ENCODE data around the gene CLSTN2. TPM values are rescaled to one million over a fixed set of nuclear protein-coding genes. Genes with fewer than 3 reads are reported as not detected.

CLSTN2 gene
- total and polyA plus RNA-seq, 4 donors, result 0.09 to 2.2 (median 0.55) TPM

GRCh38 chr3:139987908-139988307 lies 52.9 kb downstream of the CLSTN2 start:
- no peak for DNase-seq (ENCODE audit: low spot score)
- H3K4me1 ChIP-seq (ENCODE audit: control insufficient read depth in 4 of 4, insufficient read depth in 4 of 4, low read length in 3 of 4), result no peaks in the 10 kb centered on the region
- no peak overlapping the region for H3K27ac ChIP-seq (ENCODE audit: low read depth in 1 of 2, low read length in 2 of 2)
- no peak overlapping the region for H3K9ac ChIP-seq (ENCODE audit: low read depth in 1 of 2, low read length in 2 of 2)
- TF ChIP-seq GABPA (IDR thresholded peaks at IDR 0.05 in 1 of 2, conservative IDR thresholded peaks at IDR 0.05 in 1 of 2) (no peak), ATF3 (IDR thresholded peaks at IDR 0.05) (no peak), FOXA1 (IDR thresholded peaks at IDR 0.05) (no peak), EGR1 (IDR thresholded peaks at IDR 0.05; ENCODE audit: low read depth in 2 of 2) (no peak), HNF4G (IDR thresholded peaks at IDR 0.05) (no peak), RAD21 (IDR thresholded peaks at IDR 0.05) (no peak), NR2F2 (IDR thresholded peaks at IDR 0.05) (no peak), RXRA (IDR thresholded peaks at IDR 0.05) (no peak)
- TF ChIP-seq, protein P1, sequence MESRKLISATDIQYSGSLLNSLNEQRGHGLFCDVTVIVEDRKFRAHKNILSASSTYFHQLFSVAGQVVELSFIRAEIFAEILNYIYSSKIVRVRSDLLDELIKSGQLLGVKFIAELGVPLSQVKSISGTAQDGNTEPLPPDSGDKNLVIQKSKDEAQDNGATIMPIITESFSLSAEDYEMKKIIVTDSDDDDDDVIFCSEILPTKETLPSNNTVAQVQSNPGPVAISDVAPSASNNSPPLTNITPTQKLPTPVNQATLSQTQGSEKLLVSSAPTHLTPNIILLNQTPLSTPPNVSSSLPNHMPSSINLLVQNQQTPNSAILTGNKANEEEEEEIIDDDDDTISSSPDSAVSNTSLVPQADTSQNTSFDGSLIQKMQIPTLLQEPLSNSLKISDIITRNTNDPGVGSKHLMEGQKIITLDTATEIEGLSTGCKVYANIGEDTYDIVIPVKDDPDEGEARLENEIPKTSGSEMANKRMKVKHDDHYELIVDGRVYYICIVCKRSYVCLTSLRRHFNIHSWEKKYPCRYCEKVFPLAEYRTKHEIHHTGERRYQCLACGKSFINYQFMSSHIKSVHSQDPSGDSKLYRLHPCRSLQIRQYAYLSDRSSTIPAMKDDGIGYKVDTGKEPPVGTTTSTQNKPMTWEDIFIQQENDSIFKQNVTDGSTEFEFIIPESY (IDR thresholded peaks at IDR 0.05), result no peak
- H3K27me3 ChIP-seq (ENCODE audit: control insufficient read depth in 4 of 4, insufficient read depth in 4 of 4, low read length in 3 of 4), result no peaks in the 10 kb centered on the region
- 95% methylated on average over 3 of the region's 3 CpGs for WGBS
- no peaks in the 10 kb centered on the region for H3K9me3 ChIP-seq (ENCODE audit: control insufficient read depth in 4 of 4, low read length in 3 of 4)
- H3K4me3 ChIP-seq (ENCODE audit: low read depth in 1 of 3, low read length in 3 of 3), result no peak overlapping the region
- no peaks in the 10 kb centered on the region for H3K36me3 ChIP-seq (ENCODE audit: control insufficient read depth in 4 of 4, insufficient read depth in 3 of 4, low read depth in 1 of 4, low read length in 3 of 4)

DNA sequence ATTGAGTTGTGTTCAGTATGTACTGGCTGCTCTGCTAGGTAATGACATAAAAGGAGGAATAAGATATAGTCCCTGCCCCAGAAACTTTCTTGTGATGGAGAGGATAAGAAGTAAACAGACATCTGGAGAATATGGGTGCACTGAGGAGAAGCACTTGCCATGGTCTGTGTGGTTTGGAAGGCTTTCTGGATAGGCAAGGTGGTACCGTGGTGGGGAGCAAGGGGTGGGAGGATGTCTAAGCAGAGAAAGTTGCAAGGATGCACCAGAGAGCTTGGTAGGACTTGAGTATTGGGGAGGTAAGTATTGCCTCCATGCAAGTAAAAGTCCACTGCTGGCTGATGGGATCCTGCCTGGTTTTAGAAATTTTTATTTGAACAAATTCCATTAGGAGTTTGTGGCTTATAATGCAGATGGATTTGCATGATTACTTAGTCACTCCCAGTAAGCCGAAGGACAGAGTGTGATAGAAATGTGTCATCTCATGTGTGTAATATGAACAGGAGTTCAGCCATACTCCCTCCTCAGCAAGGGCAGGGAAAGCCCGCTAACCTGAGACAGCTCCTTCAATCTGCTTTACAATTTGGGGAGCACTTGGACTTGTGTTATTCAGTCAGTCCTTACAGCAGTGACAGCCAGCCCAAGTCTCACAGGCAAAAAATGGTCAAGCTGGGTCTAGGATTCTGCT lies 53.6 kb downstream of the CLSTN2 start:
- H3K36me3 ChIP-seq (ENCODE audit: control insufficient read depth in 4 of 4, insufficient read depth in 3 of 4, low read depth in 1 of 4, low read length in 3 of 4), result no peaks in the 10 kb centered on the region
- 93% methylated on average over 3 of the region's 3 CpGs for WGBS
- H3K9ac ChIP-seq (ENCODE audit: low read depth in 1 of 2, low read length in 2 of 2), result no peak overlapping the region
- no peak for DNase-seq (ENCODE audit: low spot score)
- H3K27me3 ChIP-seq (ENCODE audit: control insufficient read depth in 4 of 4, insufficient read depth in 4 of 4, low read length in 3 of 4), result no peaks in the 10 kb centered on the region
- H3K27ac ChIP-seq (ENCODE audit: low read depth in 1 of 2, low read length in 2 of 2), result no peak overlapping the region
- H3K9me3 ChIP-seq (ENCODE audit: control insufficient read depth in 4 of 4, low read length in 3 of 4), result no peaks in the 10 kb centered on the region
- H3K4me1 ChIP-seq (ENCODE audit: control insufficient read depth in 4 of 4, insufficient read depth in 4 of 4, low read length in 3 of 4), result no peaks in the 10 kb centered on the region
- no peak for TF ChIP-seq EGR1 (IDR thresholded peaks at IDR 0.05; ENCODE audit: low read depth in 2 of 2)
- TF ChIP-seq JUND (IDR thresholded peaks at IDR 0.05), result no peak
- TF ChIP-seq FOXA1 (IDR thresholded peaks at IDR 0.05), result no peak
- no peak for TF ChIP-seq SP1 (IDR thresholded peaks at IDR 0.05)
- no peak for TF ChIP-seq TAF1 (conservative IDR thresholded peaks at IDR 0.05)
- TF ChIP-seq FOXA2 (IDR thresholded peaks at IDR 0.05), result no peak
- no peak for TF ChIP-seq YY1 (IDR thresholded peaks at IDR 0.05)
- TF ChIP-seq, protein P1 (IDR thresholded peaks at IDR 0.05), result no peak
- no peak for TF ChIP-seq ATF3 (IDR thresholded peaks at IDR 0.05)
- no peak for TF ChIP-seq HNF4G (IDR thresholded peaks at IDR 0.05)
- no peak for TF ChIP-seq NR2F2 (IDR thresholded peaks at IDR 0.05)
- no peak for TF ChIP-seq RAD21 (IDR thresholded peaks at IDR 0.05)
- no peak for TF ChIP-seq GABPA (IDR thresholded peaks at IDR 0.05 in 1 of 2, conservative IDR thresholded peaks at IDR 0.05 in 1 of 2)
- no peak for TF ChIP-seq RXRA (IDR thresholded peaks at IDR 0.05)
- no peak for TF ChIP-seq CTCF (IDR thresholded peaks at IDR 0.05; ENCODE audit: low read depth, low read length, missing input control)
- no peak for TF ChIP-seq REST (IDR thresholded peaks at IDR 0.05)
- no peak for TF ChIP-seq HNF4A (conservative IDR thresholded peaks at IDR 0.05)
- TF ChIP-seq MAX (IDR thresholded peaks at IDR 0.05), result no peak
- no peak overlapping the region for H3K4me3 ChIP-seq (ENCODE audit: low read depth in 1 of 3, low read length in 3 of 3)
